SK-N-SH (cell line): ENCODE results near the gene MRPS7. TPM values are rescaled to one million over a fixed set of nuclear protein-coding genes. Genes with fewer than 3 reads are reported as not detected.

Experiments
- CTCF ChIA-PET: fragments of 300-600, 350-600 bp; formaldehyde crosslinking; extraction: SDS; loops from one replicate; lab custom pipeline; 2021; lab: Yijun Ruan, JAX
- POLR2A ChIA-PET: fragments of 350-600 bp; sonication (Branson Sonifier 250); formaldehyde crosslinking; extraction: SDS; loops from one replicate; lab custom pipeline; 2020; ENCODE audit warnings: antibody characterized with exemption, inconsistent platforms; lab: Yijun Ruan, JAX
- DNase-seq: peaks from one replicate; pipeline ENCODE4 v3.0.0; 2012
- H2AFZ ChIP-seq: fragments of 200-600 bp; sonication (generic); 2 replicates; pipeline ENCODE4 v1.8.1; 2016; ENCODE audit warnings: antibody characterized with exemption, mild to moderate bottlenecking, low read depth
- H3F3A ChIP-seq: fragments of 200-600 bp; sonication (generic); replicated peaks from 2 replicates; pipeline ENCODE3; 2016; ENCODE audit warnings: antibody characterized with exemption, mild to moderate bottlenecking; ENCODE audit not compliant: insufficient read depth
- H3K27ac ChIP-seq, 2 experiments: fragments of 200-500 bp in 1 of 2; fragments of 200-600 bp in 1 of 2; sonication (Bioruptor generic) in 1 of 2; sonication (generic), shearing (Covaris generic) in 1 of 2; 2 replicates each; pipeline versions ENCODE4 v1.5.1 to v1.6.1; 2014 to 2016; ENCODE audit warnings: low read depth in 2 of 2, inconsistent platforms in 1 of 2, low read length in 1 of 2, mild to moderate bottlenecking in 1 of 2, mixed read lengths in 1 of 2
- H3K27me3 ChIP-seq: fragments of 200-600 bp; sonication (generic), shearing (Covaris generic); 2 replicates; pipeline ENCODE4 v1.6.1; 2016; ENCODE audit warnings: mixed run types; ENCODE audit not compliant: insufficient read depth
- H3K36me3 ChIP-seq, 2 experiments: fragments of 200-500 bp in 1 of 2; fragments of 200-600 bp in 1 of 2; sonication (Bioruptor generic) in 1 of 2; sonication (generic) in 1 of 2; replicated peaks in 1 of 2; 2 replicates each; pipeline versions ENCODE3 to v1.5.1; 2014 to 2016; ENCODE audit warnings: low read length in 1 of 2, mild to moderate bottlenecking in 1 of 2; ENCODE audit not compliant: insufficient read depth in 2 of 2, control insufficient read depth in 1 of 2
- H3K4me1 ChIP-seq, 2 experiments: fragments of 200-500 bp in 1 of 2; fragments of 200-600 bp in 1 of 2; sonication (Bioruptor generic) in 1 of 2; sonication (generic), shearing (Covaris generic) in 1 of 2; 2 replicates each; pipeline versions ENCODE4 v1.5.1 to v1.6.1; 2014 to 2016; ENCODE audit warnings: low read depth in 1 of 2, low read length in 1 of 2, mixed run types in 1 of 2; ENCODE audit not compliant: insufficient read depth in 2 of 2, control insufficient read depth in 1 of 2
- H3K4me2 ChIP-seq: fragments of 200-600 bp; sonication (generic), shearing (Covaris generic); 2 replicates; pipeline ENCODE4 v1.6.1; 2017; ENCODE audit warnings: mixed run types
- H3K4me3 ChIP-seq, 2 experiments: fragments of 200-500 bp in 1 of 2; fragments of 200-600 bp in 1 of 2; sonication (Bioruptor generic) in 1 of 2; sonication (generic), shearing (Covaris generic) in 1 of 2; 2 replicates each; pipeline versions ENCODE4 v1.5.1 to v1.8.1; 2014 to 2016; ENCODE audit warnings: low read depth in 2 of 2, inconsistent platforms in 1 of 2, low read length in 1 of 2, mild to moderate bottlenecking in 1 of 2, mixed read lengths in 1 of 2, moderate library complexity in 1 of 2
- H3K79me2 ChIP-seq: fragments of 200-600 bp; sonication (generic); 2 replicates; pipeline ENCODE4 v1.8.1; 2017; ENCODE audit warnings: mild to moderate bottlenecking; ENCODE audit not compliant: insufficient read depth
- H3K9ac ChIP-seq: fragments of 200-600 bp; sonication (generic); 2 replicates; pipeline ENCODE4 v1.6.1; 2017; ENCODE audit warnings: mixed run types
- H3K9me2 ChIP-seq: fragments of 200-600 bp; sonication (generic); 2 replicates; pipeline ENCODE4 v1.6.1; 2017; ENCODE audit warnings: mixed run types
- H3K9me3 ChIP-seq: fragments of 200-600 bp; sonication (generic); 2 replicates; pipeline ENCODE4 v1.6.1; 2017; ENCODE audit warnings: mixed run types, mild to moderate bottlenecking, moderate library complexity
- H4K20me1 ChIP-seq: fragments of 200-600 bp; sonication (generic); 2 replicates; pipeline ENCODE4 v1.6.1; 2017; ENCODE audit warnings: mild to moderate bottlenecking, mixed run types; ENCODE audit not compliant: insufficient read depth
- CHD2 ChIP-seq: fragments of 150-350 bp; IDR thresholded peaks from 2 replicates; pipeline ENCODE4 v1.6.1; 2018; ENCODE audit warnings: low read length; ENCODE audit not compliant: partially characterized antibody
- EZH2phosphoT487 ChIP-seq: fragments of 200-600 bp; sonication (generic); IDR thresholded peaks from 2 replicates; pipeline ENCODE4 v1.6.1; 2017; ENCODE audit warnings: low read depth, mixed run types, mild to moderate bottlenecking, antibody characterized with exemption, moderate library complexity, borderline replicate concordance
- GABPA ChIP-seq: IDR thresholded peaks from 2 replicates; pipeline ENCODE4 v1.4.0; 2012; ENCODE audit warnings: low read depth, mild to moderate bottlenecking
- GATA2 ChIP-seq: sonication (generic); formaldehyde crosslinking; IDR thresholded peaks from 2 replicates; pipeline ENCODE4 v1.5.0; 2020; ENCODE audit warnings: mild to moderate bottlenecking, missing genetic modification reagents
- JUND ChIP-seq: IDR thresholded peaks from 2 replicates; pipeline ENCODE4 v1.4.0; 2012
- MEF2A ChIP-seq: IDR thresholded peaks from 2 replicates; pipeline ENCODE4 v1.4.0; 2012; ENCODE audit warnings: low read depth, borderline replicate concordance
- MXI1 ChIP-seq: IDR thresholded peaks from 2 replicates; pipeline ENCODE4 v1.6.1; 2012; ENCODE audit warnings: mild to moderate bottlenecking, low read depth, low read length, improper control_type of control experiment
- NFIC ChIP-seq: IDR thresholded peaks from 2 replicates; pipeline ENCODE4 v1.4.0; 2012; ENCODE audit warnings: borderline replicate concordance
- NRF1 ChIP-seq: IDR thresholded peaks from 2 replicates; pipeline ENCODE4 v1.6.1; 2012; ENCODE audit warnings: low read depth, mild to moderate bottlenecking, low read length
- RAD21 ChIP-seq: IDR thresholded peaks from 2 replicates; pipeline ENCODE4 v1.6.1; 2012; ENCODE audit warnings: mild to moderate bottlenecking, low read length
- RCOR1 ChIP-seq: fragments of 150-350 bp; IDR thresholded peaks from 2 replicates; pipeline ENCODE4 v1.6.1; 2017; ENCODE audit warnings: antibody characterized with exemption, low read length
- RXRA ChIP-seq: IDR thresholded peaks from 2 replicates; pipeline ENCODE4 v1.4.0; 2012; ENCODE audit warnings: low read depth, mild to moderate bottlenecking, borderline replicate concordance
- SMC3 ChIP-seq: IDR thresholded peaks from 2 replicates; pipeline ENCODE4 v1.6.1; 2012; ENCODE audit warnings: low read depth, low read length, improper control_type of control experiment
- TCF12 ChIP-seq: IDR thresholded peaks from 2 replicates; pipeline ENCODE4 v1.4.0; 2012
- TEAD4 ChIP-seq: IDR thresholded peaks from 2 replicates; pipeline ENCODE4 v1.4.0; 2012; ENCODE audit warnings: mild to moderate bottlenecking, borderline replicate concordance; ENCODE audit not compliant: insufficient read depth
- USF1 ChIP-seq: IDR thresholded peaks from 2 replicates; pipeline ENCODE4 v1.4.0; 2012; ENCODE audit warnings: low read depth, borderline replicate concordance
- WGBS: methylation state at CpG from one replicate; pipeline ENCODE4 v1.1.6; 2017; ENCODE audit warnings: low lambda C conversion rate; 5-methylcytosine and 5-hydroxymethylcytosine counted together
- polyA plus RNA-seq, 3 experiments: library from polyadenylated mRNA; depleted of rRNA; stranded (reverse); fragments of >200 nt; gene quantifications; 2 replicates each; pipeline ENCODE4 v1.2.3, GENCODE V29; 2012
- TF ChIP-seq, protein P1 (sequence below): IDR thresholded peaks from 2 replicates; pipeline ENCODE4; 2012
- TF ChIP-seq, protein P2 (sequence below): IDR thresholded peaks from 2 replicates; pipeline ENCODE4 v1.4.0; 2012; ENCODE audit warnings: low read depth, borderline replicate concordance

MRPS7 gene
- polyA plus RNA-seq, 1 of the 3 experiments (the other 2 are of a cell fraction), result 82.8 TPM

DNA sequence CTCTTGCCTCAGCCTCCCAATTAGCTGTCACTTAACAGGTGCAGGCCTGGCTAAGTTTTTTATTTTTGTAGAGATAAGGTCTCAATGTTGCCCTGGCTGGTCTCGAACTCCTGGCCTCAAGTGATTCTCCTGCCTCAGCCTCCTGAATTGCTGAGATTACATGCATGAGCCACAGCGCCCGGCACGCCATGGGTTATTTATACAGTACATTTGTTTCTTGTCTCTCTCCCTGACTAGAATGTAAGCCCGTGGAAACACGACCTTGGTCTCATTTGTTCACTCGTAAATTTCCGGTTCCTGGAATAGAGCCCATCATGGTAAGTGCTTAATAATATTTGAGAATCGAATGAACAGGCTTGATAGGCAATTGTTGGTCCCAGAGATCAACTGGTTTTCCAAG is 25.5 kb downstream of the MRPS7 start (continued):
- TF ChIP-seq USF1 (no peak), GATA2 (no peak), SMC3 (no peak), CHD2 (no peak), TEAD4 (no peak)
- TF ChIP-seq, protein P1, sequence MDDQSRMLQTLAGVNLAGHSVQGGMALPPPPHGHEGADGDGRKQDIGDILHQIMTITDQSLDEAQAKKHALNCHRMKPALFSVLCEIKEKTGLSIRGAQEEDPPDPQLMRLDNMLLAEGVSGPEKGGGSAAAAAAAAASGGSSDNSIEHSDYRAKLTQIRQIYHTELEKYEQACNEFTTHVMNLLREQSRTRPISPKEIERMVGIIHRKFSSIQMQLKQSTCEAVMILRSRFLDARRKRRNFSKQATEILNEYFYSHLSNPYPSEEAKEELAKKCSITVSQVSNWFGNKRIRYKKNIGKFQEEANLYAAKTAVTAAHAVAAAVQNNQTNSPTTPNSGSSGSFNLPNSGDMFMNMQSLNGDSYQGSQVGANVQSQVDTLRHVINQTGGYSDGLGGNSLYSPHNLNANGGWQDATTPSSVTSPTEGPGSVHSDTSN, result no peak

DNA sequence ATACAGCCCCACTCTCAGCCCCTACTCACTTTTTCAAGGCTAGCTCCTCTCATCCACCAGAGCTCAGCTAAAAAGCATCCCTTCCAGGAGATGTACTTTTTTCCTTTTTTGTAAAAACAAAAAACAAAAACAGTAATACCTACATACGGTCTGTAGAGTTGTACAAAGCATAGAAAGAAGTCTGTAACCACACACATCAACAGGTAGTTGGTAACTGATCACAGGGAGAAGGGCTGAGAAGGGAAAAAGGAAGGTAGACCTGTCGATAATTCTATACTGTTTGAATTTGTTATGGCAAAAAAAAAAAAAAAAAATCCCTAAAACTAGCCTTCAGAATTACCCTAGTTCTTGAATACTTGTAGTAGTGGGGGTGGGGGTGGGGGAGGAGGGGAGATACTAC is 26.7 kb downstream of the MRPS7 start:
- Histone ChIP-seq H3K4me1 (peaks cover 4 to 5% of the 10 kb centered on the region in 2 experiments; a peak in 2 of 4 replicates), H3F3A (peaks cover 4% of the 10 kb centered on the region), H3K9ac (peak overlapping the region; percentile 62; the same call in 1 of the 2 replicates), H3K9me3 (no peaks in the 10 kb centered on the region), H3K79me2 (no peaks in the 10 kb centered on the region)
- WGBS, result 28% methylated on average over 2 of the region's 2 CpGs
- CTCF ChIA-PET, result interaction anchor here (1.1 to 7.3 kb wide), 9 partner anchors 10 to 124 kb away, joined by 3 to 83 read pairs (median 8); partner anchors contain the start of genes GGA3, MIF4GD and MRPS7
- TF ChIP-seq, protein P2, sequence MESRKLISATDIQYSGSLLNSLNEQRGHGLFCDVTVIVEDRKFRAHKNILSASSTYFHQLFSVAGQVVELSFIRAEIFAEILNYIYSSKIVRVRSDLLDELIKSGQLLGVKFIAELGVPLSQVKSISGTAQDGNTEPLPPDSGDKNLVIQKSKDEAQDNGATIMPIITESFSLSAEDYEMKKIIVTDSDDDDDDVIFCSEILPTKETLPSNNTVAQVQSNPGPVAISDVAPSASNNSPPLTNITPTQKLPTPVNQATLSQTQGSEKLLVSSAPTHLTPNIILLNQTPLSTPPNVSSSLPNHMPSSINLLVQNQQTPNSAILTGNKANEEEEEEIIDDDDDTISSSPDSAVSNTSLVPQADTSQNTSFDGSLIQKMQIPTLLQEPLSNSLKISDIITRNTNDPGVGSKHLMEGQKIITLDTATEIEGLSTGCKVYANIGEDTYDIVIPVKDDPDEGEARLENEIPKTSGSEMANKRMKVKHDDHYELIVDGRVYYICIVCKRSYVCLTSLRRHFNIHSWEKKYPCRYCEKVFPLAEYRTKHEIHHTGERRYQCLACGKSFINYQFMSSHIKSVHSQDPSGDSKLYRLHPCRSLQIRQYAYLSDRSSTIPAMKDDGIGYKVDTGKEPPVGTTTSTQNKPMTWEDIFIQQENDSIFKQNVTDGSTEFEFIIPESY, result no peak
- TF ChIP-seq MXI1, result no peak
- TF ChIP-seq NRF1, result no peak
- no peak for TF ChIP-seq RCOR1
- no peak for TF ChIP-seq TEAD4
- no peak for TF ChIP-seq RXRA
- no peak for TF ChIP-seq JUND
- TF ChIP-seq EZH2phosphoT487, result no peak
- no peak for TF ChIP-seq RAD21
- TF ChIP-seq NFIC, result no peak
- TF ChIP-seq TCF12, result no peak
- TF ChIP-seq GABPA, result no peak
- no peak for TF ChIP-seq MEF2A
- TF ChIP-seq, all 33 proteins: peak for 0
- Histone ChIP-seq H2AFZ (no peak overlapping the region; the same call in 1 of the 2 replicates), H3K9me2 (no peaks in the 10 kb centered on the region), H3K27ac (no peak overlapping the region), H3K27me3 (no peaks in the 10 kb centered on the region), H3K4me2 (peak overlapping the region; percentile 87), H3K36me3 (peaks cover 0 to 4% of the 10 kb centered on the region in 2 experiments), H4K20me1 (no peaks in the 10 kb centered on the region), H3K4me3 (peak overlapping the region; percentile 68 to 80)
- DNase-seq, result no peak
- POLR2A ChIA-PET, result interaction anchor here (1.3 to 2.8 kb wide), 3 partner anchors 15 to 117 kb away, joined by 5 to 36 read pairs (median 29); partner anchors contain the start of genes GRB2 and MIF4GD
